HG02884 (cell line): ENCODE results near the gene TIMM50.
"Not testable (repeated sequence)": the region's sequence is repeated elsewhere in the genome, so short reads cannot be mapped to it uniquely, and the experiment has no call there.

Source experiments
- ATAC-seq: cut with Tn5 transposase; IDR thresholded peaks from one replicate; pipeline ENCODE4 v1.9.1; 2021; ENCODE audit warnings: mild to moderate bottlenecking, moderate library complexity; ENCODE audit not compliant: unreplicated experiment

The TIMM50 gene

DNA sequence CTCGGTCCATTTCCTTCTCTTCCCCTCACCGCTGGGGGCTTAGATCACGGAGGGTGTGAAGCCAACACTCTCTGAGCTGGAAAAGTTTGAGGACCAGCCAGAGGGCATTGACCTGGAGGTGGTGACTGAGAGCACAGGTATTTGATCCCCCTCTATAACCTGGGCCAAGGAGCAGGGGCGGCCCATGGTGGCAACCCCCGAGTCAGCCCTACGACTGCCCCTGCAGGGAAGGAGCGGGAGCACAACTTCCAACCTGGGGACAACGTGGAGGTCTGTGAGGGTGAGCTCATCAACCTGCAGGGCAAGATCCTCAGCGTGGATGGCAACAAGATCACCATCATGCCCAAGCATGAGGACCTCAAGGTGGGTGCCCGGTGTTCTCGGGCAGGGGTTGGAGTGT, 11.6 kb upstream of the TIMM50 start:
- ATAC-seq = no peak

DNA sequence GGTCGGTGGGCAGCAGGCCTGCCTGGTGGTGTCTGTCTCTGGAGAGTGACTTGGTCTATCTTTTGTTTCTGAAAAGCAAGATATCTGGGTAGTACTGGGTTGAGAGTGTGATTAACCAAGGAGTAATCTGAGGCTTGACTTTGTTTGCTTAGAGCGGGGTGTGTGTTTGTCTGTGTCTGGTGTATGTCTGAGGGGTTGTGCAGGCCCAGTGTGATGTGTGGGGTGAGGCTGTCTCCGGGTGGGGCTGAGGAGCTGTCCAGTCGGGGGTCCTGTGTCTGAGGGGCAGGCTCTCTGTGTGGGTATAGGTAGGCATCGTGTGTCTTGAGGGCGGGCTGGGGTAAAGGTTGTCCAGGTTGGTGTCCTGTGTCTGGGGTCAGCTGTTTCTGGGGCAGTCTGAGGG, 11.1 kb upstream of the TIMM50 start:
- no peak for ATAC-seq

DNA sequence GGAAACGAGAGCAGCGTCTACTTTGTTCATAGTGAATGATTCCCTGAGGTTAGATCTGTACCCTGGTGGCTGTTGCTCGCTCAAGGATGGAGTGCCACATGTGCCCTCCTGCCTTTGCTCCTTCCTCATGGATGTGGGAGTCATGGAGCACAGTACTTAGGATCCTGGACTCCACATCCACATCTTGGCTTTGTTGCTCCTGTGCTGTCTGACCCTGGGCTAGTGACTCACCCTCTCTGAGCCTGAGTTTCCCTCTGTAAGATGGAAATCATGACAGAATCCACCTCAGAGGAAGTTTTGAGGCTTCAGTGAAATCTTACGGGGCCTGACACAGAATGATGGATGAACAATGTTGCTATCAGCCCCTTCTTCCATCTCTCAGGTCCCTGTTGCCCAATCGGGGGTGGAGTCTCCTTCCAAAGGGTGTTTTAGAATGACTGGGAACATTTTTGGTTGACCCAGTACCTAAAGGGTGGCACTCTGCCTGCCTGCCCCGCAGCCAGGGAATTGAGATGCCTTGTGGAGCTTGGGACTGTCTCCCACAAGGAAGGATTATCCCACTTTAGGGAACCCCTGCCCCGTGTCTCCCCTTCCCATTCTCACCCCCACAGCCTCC, 9.8 kb upstream of the TIMM50 start:
- no peak for ATAC-seq

DNA sequence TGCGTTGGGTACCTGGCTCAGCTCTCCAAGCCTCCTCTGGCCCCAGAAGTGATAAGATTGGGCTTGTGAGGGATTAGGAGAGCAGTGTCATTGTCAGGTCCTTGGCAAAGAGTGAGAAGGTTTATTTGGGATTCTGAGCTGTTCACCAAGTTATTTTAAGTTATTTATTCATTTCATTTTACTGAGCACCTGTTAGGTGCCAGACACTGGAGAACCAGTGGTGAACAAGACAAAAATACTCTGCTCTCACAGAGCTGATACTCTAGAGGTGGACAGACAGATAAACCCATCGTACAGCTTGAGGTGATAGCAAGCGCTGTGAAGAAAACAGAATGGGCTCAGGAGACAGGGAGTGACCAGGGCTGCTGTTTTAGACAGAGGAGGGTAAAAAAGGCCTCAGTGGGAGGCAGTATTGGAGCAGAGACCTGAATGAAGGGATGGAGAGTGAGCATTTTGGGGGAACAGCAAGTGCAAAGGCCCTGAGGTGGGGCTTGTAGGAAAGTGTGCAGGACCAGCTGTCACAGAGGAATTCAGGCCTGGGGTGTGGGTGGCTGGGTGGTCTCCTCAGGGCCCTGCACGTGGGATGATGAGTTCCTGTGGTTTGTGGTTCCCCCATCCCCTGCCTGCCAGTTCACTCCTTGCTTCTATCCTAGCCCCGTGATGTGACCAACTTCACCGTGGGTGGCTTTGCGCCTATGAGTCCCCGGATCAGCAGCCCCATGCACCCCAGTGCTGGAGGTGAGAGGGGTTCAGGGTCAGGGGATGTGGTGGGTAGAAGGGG, 8.7 kb upstream of the TIMM50 start:
- ATAC-seq = no peak

DNA sequence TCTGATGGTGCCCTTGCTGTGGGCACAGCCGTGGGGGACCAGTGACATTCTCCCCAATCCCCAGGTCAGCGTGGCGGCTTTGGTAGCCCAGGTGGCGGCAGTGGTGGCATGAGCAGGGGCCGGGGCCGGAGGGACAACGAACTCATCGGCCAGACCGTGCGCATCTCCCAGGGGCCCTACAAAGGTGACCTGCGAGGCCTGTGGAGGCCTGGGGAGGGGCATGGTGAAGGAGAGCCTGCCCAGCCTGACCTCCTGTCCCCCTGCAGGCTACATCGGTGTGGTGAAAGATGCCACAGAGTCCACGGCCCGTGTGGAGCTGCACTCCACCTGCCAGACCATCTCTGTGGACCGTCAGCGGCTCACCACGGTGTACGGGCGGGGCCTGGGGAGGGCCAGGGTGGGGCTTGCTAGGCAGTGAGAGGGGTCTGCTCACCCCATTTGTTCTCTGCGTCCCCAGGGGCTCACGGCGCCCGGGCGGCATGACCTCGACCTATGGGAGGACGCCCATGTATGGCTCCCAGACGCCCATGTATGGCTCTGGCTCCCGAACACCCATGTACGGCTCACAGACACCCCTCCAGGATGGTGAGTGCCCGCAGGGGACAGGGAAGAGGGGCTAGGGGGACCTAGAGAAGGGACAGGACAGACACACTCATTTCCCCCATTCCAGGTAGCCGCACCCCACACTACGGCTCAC, 7.7 kb upstream of the TIMM50 start:
- ATAC-seq = no peak

DNA sequence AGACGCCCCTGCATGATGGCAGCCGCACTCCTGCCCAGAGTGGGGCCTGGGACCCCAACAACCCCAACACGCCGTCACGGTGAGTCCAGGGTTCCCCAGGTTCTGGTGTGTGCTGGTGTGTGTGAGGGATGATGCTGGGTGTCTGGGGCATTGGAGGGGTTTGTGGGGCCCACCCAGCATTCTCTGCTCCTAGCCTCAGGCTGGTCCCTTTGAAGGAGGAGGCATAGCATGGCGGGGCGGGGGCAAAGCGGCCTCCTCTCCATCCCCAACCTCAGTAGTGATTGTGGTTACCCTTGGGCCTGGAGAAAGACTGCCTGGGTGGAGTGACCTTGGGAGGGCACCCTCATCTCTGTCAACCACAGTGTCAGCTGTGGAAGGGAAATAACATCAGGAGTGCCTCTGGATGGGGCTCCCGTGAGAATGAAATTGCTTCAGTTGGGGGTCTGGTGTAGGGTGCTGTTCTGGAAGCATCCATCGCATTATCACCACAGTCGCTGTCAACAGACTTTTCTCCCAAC, 7.1 kb upstream of the TIMM50 start:
- ATAC-seq = no peak

DNA sequence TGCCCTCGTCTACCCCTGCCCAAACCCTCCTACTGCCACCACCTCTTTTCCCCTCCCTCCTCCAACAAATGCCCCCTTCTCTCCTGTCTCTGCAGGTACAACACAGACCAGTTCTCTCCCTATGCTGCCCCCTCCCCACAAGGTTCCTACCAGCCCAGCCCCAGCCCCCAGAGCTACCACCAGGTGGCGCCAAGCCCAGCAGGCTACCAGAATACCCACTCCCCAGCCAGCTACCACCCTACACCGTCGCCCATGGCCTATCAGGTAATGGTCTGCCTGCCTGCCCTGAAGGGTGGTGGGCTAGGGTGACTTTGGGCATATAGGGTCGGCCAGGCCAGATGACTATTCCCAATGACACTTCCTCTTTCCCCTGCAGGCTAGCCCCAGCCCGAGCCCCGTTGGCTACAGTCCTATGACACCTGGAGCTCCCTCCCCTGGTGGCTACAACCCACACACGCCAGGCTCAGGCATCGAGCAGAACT, 6.5 kb upstream of the TIMM50 start:
- no peak for ATAC-seq

DNA sequence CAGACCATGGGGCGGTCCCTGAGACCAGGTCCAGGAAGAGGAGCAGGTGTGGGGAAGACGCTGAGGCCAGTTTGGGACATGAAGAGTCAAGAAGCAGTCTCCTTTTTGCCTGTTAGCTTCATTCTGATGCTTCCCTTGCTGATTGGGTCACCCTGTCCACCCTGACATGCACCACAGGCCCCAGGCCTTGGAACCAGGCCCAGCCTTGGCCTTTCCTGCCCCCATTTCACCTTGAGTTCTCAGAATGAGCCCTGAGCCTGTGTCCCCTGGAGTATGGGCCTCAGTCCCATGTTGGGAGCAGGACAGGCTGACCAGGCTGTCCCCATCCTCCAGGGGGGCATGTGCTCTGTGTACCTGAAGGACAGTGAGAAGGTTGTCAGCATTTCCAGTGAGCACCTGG, 4.9 kb upstream of the TIMM50 start:
- ATAC-seq = no peak

DNA sequence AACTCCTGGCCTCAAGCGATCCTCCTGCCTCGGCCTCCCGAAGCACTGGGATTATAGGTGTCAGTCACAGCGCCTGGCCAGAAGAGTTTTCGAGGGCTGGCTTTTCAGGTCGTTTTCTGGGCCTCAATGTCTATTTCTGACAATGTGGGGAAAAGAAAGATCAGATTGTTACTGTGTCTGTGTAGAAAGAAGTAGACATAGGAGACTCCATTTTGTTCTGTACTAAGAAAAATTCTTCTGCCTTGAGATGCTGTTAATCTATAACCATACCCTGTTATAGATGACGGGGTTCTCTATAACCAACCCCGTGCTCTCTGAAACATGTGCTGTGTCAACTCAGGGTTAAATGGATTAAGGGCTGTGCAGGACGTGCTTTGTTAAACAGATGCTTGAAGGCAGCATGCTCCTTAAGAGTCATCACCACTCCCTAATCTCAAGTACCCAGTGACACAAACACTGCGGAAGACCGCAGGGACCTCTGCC, 1.3 kb upstream of the TIMM50 start:
- not testable (repeated sequence) for ATAC-seq

DNA sequence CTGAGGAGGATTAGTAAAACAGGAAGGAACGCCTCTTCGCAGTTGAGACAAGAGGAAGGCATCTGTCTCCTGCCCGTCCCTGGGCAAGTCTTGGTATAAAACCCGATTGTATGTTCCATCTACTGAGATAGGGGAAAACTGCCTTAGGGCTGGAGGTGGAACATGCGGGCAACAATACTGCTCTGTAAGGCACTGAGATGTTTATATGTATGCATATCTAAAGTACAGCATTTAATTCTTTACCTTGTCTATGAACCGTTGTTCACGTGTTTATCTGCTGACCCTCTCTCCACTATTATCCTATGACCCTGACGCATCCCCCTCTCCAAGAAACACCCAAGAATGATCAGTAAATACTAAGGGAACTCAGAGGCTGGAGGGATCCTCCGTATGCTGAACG, 722 bp upstream of the TIMM50 start:
- ATAC-seq = no peak

DNA sequence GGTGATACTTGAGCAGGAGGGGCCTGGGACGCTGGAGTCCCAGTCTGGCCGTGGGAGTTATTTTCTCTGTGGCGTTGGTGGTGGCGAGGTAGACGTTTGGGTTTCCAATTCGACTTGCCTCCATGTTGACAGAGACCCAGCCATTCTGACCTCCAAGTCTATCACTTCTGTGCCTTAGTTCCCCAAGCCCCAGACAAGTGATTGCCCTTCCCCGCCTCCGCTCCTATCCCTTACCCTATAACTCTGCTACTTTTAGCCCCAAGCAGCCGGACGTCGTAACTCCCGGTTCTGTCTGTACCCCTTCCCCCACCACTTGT, 549 bp downstream of the TIMM50 start:
- ATAC-seq = no peak

DNA sequence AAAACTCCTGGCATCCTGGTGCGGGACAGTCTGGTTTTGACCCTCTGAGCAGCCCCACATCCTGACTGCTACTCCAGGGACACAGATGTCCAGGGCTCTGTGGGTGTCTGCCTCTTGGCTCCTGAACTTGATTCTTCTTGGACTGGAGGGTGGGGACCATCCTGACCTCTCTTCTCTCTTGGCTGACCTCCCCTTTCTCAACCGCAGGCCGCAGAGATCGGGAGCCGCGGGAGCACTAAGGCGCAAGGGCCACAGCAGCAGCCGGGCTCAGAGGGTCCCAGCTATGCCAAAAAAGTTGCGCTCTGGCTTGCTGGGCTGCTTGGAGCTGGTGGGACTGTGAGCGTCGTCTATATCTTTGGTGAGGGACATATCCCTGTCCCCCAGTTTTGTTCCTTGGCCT, 1.0 kb downstream of the TIMM50 start:
- ATAC-seq = no peak

DNA sequence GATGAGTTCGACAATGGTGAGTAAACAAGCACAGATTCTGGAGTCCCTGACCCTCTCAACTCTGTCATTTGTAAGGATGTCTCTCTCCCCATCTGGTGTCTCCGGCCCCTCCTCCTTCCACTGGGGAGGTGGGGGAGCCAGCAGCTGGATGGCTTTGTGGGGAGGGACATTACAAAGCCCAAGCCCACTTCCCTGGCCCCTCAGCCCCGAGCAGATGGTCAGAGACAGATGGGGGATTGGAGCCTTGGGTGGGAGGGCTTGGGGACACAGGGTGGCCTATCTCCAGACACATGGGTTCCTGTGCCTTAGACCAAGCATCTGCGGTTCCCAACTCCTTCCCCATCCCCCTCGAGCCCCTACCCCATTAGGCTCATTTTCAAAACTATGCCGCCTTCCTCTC, 2.5 kb downstream of the TIMM50 start:
- no peak for ATAC-seq

DNA sequence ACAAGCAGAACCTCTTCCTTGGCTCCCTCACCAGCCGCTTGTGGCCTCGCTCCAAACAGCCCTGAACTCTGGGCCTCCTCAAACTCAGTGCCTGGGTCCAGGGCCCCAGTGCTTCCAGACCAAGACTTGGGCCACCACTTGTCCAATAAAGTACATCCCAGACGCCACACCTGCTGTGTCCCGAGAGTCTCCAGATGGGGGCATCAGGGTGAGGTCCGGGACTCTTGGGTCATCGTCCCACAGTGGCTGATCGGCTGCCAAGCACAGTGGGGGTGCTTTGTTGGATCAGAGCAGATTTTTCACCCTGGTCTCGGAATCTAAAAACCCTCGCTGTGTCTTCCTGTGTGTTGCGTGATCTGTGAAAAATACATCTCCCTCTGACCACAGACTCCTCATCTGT, 9.1 kb downstream of the TIMM50 start:
- no peak for ATAC-seq

DNA sequence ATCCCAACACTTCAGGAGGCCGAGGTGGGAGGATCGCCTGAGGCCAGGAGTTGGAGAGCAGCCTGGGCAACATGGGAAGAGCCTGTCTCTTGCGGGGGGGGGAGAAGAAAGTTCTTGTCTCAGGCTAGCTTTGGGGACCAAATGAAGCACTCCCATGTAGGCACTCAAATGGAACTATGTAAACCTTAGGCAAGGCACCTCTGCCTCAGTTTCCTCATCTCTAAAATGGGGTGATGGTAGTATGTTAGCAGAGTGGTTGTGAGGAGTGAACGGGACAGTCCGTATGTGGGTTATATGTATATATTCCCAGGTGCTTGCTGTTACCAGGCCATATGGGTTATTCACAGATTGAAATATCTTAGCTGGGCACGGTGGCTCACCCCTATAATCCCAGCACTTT, 11.6 kb downstream of the TIMM50 start:
- ATAC-seq = no peak

DNA sequence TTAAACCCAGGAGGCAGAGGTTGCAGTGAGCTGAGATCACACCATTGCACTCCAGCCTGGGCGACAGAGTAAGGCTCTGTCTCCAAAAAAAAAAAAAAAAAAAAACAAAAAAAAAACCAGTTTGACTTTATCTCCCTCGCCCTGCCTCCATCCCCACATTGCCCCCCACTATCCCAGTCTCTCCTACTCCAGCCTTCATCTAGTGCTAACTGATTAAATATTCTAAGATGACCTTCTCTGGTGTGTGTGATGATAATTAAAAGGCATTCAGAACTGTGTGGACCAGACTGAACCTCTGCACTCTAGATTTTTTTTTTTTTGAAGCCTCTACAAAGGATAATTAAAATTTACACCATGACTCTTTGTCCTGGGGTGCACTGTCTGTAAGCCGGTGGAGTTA, 12.2 kb downstream of the TIMM50 start:
- ATAC-seq = no peak

DNA sequence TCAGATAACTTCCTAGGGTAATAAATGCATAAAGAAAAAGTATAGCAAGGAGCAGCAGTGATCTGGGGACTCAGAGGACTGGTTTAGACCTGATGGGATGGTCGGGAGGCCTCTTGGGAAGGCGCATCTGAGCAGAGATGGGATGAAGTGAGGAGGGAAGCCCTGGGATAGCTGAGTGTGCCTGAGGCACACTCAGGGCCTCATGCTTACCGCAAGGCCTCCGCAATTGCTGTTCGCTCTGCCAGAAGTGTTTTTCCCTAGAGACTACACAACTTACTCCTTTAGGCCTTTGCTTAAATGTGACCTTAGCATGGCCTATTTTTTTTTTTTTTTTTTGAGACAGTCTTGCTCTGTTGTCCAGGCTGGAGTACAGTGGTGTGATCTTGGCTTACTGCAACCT, 14.0 kb downstream of the TIMM50 start:
- no peak for ATAC-seq

DNA sequence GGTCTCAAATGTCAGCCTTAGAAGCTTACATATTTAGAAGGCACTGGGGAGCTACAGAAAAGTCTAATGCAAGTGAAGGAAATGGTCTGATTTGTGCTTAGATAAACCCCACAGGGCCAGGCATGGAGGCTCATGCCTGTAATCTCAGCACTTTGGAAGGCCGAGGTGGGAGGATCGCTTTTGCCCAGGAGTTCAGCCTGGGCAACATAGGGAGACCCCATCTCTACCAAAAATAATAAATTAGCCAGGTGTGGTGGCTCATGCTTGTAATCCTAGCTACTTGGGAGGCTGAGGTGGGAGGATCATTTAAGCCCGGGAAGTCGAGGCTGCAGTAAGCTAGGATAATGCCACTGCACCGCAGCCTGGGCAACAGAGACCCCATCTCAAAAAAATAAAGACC, 15.4 kb downstream of the TIMM50 start:
- ATAC-seq = no peak

DNA sequence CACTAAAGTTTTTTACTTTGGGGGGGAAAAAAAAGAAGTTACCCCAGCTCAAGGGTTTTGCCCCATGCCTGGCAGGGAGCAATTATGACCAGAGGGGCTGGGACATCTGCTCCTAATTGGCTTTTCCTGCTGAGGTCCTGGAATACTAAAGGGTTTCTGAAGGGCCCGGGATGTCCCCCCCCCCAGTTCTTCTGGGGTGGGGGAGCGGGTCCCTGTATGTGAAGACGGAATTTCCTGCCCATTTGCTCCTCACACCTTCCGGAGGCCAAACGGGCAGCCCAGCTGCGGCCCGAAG, 17.0 kb downstream of the TIMM50 start:
- no peak for ATAC-seq

DNA sequence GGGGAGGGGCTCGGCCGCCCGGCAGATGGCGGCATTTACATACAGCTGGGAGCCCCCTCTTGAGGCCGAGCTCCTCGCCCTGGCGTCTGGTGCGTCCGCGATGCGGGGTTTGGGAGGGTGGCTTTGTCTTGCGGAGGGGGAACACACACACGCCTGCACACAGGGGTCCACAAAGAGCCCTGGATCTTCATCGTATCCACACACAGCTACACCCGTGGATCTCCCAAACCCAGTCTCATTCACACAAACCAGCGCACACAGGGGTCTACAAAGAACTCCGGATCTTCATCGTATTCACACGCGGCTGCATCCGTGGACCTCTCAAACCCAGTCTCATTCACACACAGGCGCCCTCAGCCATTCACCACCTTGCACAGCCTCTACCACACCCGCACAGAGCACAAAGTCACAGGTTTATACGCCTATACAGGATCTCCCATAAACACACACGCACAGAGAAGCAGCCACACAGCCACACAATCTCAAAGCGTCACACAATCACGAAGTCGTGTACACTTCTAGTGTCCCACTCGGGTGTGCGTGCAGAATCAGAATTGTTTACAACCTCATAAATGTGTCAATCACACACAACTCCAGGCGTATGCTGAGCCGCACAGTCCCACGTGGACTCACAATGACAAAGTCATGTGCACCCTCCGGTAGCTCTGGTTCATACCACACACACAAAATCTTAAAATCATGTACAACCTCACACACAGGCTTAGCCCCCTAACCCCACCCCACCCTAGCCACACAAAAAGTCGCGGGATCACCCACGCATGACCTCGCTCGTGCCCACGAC, 17.6 kb downstream of the TIMM50 start:
- ATAC-seq = no peak
